Heart left ventricle (tissue), 16 donors: ENCODE data around the gene CPSF2. TPM values are rescaled to one million over a fixed set of nuclear protein-coding genes. Genes with fewer than 3 reads are reported as not detected.

Source experiments
- ATAC-seq, 4 donors: fragments of 200-7000 bp; cut with Tn5 transposase; one replicate each; pipeline ENCODE4 v1.9.1; 2020 to 2022; ENCODE audit warnings: moderate library complexity in 4 of 4, mild to moderate bottlenecking in 3 of 4, moderate number of reproducible peaks in 1 of 4
- DNase-seq, 5 donors: peaks; one replicate each; pipeline ENCODE4 v3.0.0-alpha.2; 2020
- H3K27ac ChIP-seq, 12 donors: fragments of 200-600 bp; sonication (generic) in 4 of 12; one replicate each; pipeline versions ENCODE4 v1.5.0 to v1.8.0; 2016 to 2022; ENCODE audit warnings: mild to moderate bottlenecking in 2 of 12
- H3K27me3 ChIP-seq, 9 donors: fragments of 200-600 bp; sonication (generic) in 2 of 9; one replicate each; pipeline versions ENCODE4 v1.5.1 to v1.8.0; 2016 to 2022; ENCODE audit warnings: mild to moderate bottlenecking in 3 of 9
- H3K36me3 ChIP-seq, 9 donors: fragments of 200-600 bp; sonication (generic) in 2 of 9; one replicate each; pipeline versions ENCODE4 v1.5.0 to v1.8.0; 2018 to 2022; ENCODE audit warnings: mild to moderate bottlenecking in 2 of 9
- H3K4me1 ChIP-seq, 12 donors: fragments of 200-600 bp; sonication (generic) in 4 of 12; one replicate each; pipeline versions ENCODE4 v1.5.0 to v1.8.0; 2016 to 2022; ENCODE audit warnings: mild to moderate bottlenecking in 3 of 12
- H3K4me3 ChIP-seq, 12 donors: fragments of 200-600 bp; sonication (generic) in 4 of 12; one replicate each; pipeline versions ENCODE4 v1.5.0 to v1.8.0; 2017 to 2022; ENCODE audit warnings: mild to moderate bottlenecking in 9 of 12, moderate library complexity in 4 of 12
- H3K9me3 ChIP-seq, 12 donors: fragments of 200-600 bp; sonication (generic) in 4 of 12; one replicate each; pipeline versions ENCODE4 v1.5.0 to v1.8.0; 2016 to 2022; ENCODE audit warnings: mild to moderate bottlenecking in 1 of 12
- CTCF ChIP-seq, 12 donors: fragments of 200-600 bp; sonication (generic) in 4 of 12; IDR thresholded peaks; one replicate each; pipeline versions ENCODE4 v1.5.0 to v1.8.0; 2018 to 2022; ENCODE audit warnings: antibody characterized with exemption in 12 of 12, mild to moderate bottlenecking in 5 of 12
- POLR2A ChIP-seq, 2 donors: fragments of 450-650 bp; IDR thresholded peaks; one replicate each; pipeline ENCODE4 v1.6.1; 2017; ENCODE audit warnings: antibody characterized with exemption in 2 of 2, mild to moderate bottlenecking in 2 of 2, moderate library complexity in 2 of 2
- WGBS, 4 donors: extraction: QIAGEN DNeasy Blood & Tissue Kit in 2 of 4; methylation state at CpG; one replicate each; pipeline versions ENCODE4 v1.1.5 to v1.1.7; 2013 to 2018; 5-methylcytosine and 5-hydroxymethylcytosine counted together
- intact Hi-C, 10 donors: fragments of 100-400 bp; cut with DNase I; formaldehyde crosslinking; loops; one replicate each; pipeline versions ENCODE4 v1.11.1 to v1.14.2; 2022
- polyA plus RNA-seq, 2 donors: library from polyadenylated mRNA; stranded (reverse); fragments of 200-250 nt; gene quantifications; one replicate each; pipeline ENCODE4 v1.2.3, GENCODE V29; 2013
- total RNA-seq, 9 donors: library from RNA; depleted of rRNA in 2 of 9; stranded (reverse); fragments of >200 nt in 2 of 9; fragmentation: NEBNext Ultra II Directional in 3 of 9; extraction: Animal tissue kit (Norgen Biotek cat#: 25700) in 3 of 9; gene quantifications; one replicate each; pipeline versions ENCODE4 v1.1.0 to v1.2.4, GENCODE V29; 2016 to 2023
- donor health status: ischemic (EF 13 %, LVEDD 7.1; RV severe dilation, severe dysfunction).
- donor health status: healthy with polysubstance abuse.
- donor health status: DM: no; HTN: yes; CAD: no.
- donor health status: DM: no; HTN: no; CAD: no.
- donor health status: ischemic (EF 25% LVEDD 6.9; RV normal size, moderate dysfunction).
- donor health status: ischemic (EF 25% LVEDD 5.7; RV mildly dilated, moderate dysfunction).
- donor health status: healthy.
- donor health status: DM: yes; HTN: yes; CAD: no.
- donor health status: ischemic (EF 35%, LVEDD 5.7; RV mildly dilated, moderate dysfunction).
- donor health status: nonischemic (EF 11% LVEDD 7.7; RV severe dilation, severe dysfunction).
- donor health status: DM: yes; HTN: yes; CAD: no.
- donor health status: PGD.
- donor health status: ischemic (EF 29% LVEDD 5.4; RV normal size, mild dysfunction).
- donor health status: nonischemic (EF 23%, LVEDD 6.1; RV moderate dilation, normal function).

The CPSF2 gene
- total and polyA plus RNA-seq, 11 donors: 4.8 to 51.7 (median 40.6) TPM

- ATAC-seq (no peak), DNase-seq (no peak)
- no peak for TF ChIP-seq POLR2A (IDR thresholded peaks at IDR 0.05)
- TF ChIP-seq CTCF (IDR thresholded peaks at IDR 0.05): no peak
- Histone ChIP-seq H3K36me3 (peaks cover 0 to 5% (median 2%) of the 10 kb centered on the region in 9 donors), H3K4me1 (peaks cover 0 to 19% (median 12%) of the 10 kb centered on the region in 12 donors), H3K4me3 (no peak overlapping the region), H3K27me3 (no peaks in the 10 kb centered on the region), H3K9me3 (no peaks in the 10 kb centered on the region), H3K27ac (no peak overlapping the region)
- 80 to 89% (median 82%) methylated on average over 5 of the region's 5 CpGs for WGBS, 4 donors
- intact Hi-C loops: loop anchor here in 3 of 10 donors (5.0 kb wide), 2 partner anchors 67 to 72 kb away; partner anchors contain the start of gene TRIP11 (in 2 of the 3)
Observed at GRCh38 chr14:92109490-92109889, 12.3 kb upstream of the CPSF2 start.

GRCh38 chr14:92121207-92121669, 531 bp upstream of the CPSF2 start:
- H3K27me3 ChIP-seq: no peaks in the 10 kb centered on the region
- intact Hi-C loops: loop anchor here in 8 of 10 donors (1.0 to 10.0 kb wide), 7 partner anchors 14 to 671 kb away; partner anchors contain the start of genes ATXN3 (in 2 of the 8) and GOLGA5 (in 1 of the 8)
- peak overlapping the region; percentile 59 to 97 (median 86) for H3K4me3 ChIP-seq
- H3K36me3 ChIP-seq: peaks cover 0 to 43% (median 33%) of the 10 kb centered on the region in 9 donors
- H3K4me1 ChIP-seq: peaks cover 0 to 64% (median 34%) of the 10 kb centered on the region in 12 donors
- no peaks in the 10 kb centered on the region for H3K9me3 ChIP-seq
- 0 to 1% (median 0%) methylated on average over 36 of the region's 36 CpGs for WGBS, 4 donors
- peak overlapping the region; percentile 91 to 99 (median 96) for H3K27ac ChIP-seq
- TF ChIP-seq POLR2A (IDR thresholded peaks at IDR 0.05) (no peak), CTCF (IDR thresholded peaks at IDR 0.05) (no peak)
- ATAC-seq (peak; percentile 40 to 61 (median 48)), DNase-seq (peak; percentile 56 to 74 (median 67))

- no peaks in the 10 kb centered on the region for H3K9me3 ChIP-seq
- TF ChIP-seq CTCF (IDR thresholded peaks at IDR 0.05) (no peak), POLR2A (IDR thresholded peaks at IDR 0.05) (no peak)
- peak; percentile 6 to 40 (median 37) for ATAC-seq
- H3K27ac ChIP-seq: peak overlapping the region; percentile 91 to 99 (median 96)
- peaks cover 0 to 40% (median 33%) of the 10 kb centered on the region in 9 donors for H3K36me3 ChIP-seq
- no peaks in the 10 kb centered on the region for H3K27me3 ChIP-seq
- intact Hi-C loops: loop anchor here in 6 of 10 donors (1.0 to 10.0 kb wide), 6 partner anchors 16 to 670 kb away; partner anchors contain the start of genes ATXN3 (in 1 of the 6) and GOLGA5 (in 1 of the 6)
- WGBS, 4 donors: 0 to 1% (median 0%) methylated on average over 22 of the region's 22 CpGs
- peak in 2 of 5 donors; percentile 29 to 37 for DNase-seq
- peaks cover 0 to 57% (median 32%) of the 10 kb centered on the region in 12 donors for H3K4me1 ChIP-seq
- H3K4me3 ChIP-seq: peak overlapping the region; percentile 59 to 97 (median 86)
Observed at GRCh38 chr14:92122351-92122677, 545 bp downstream of the CPSF2 start.

GRCh38 chr14:92122761-92123160, 992 bp downstream of the CPSF2 start:
- H3K27me3 ChIP-seq: no peaks in the 10 kb centered on the region
- ATAC-seq: no peak
- H3K27ac ChIP-seq: peak overlapping the region; percentile 91 to 99 (median 96)
- intact Hi-C loops: loop anchor here in 6 of 10 donors (1.0 to 10.0 kb wide), 6 partner anchors 16 to 670 kb away; partner anchors contain the start of genes ATXN3 (in 1 of the 6) and GOLGA5 (in 1 of the 6)
- peaks cover 0 to 40% (median 32%) of the 10 kb centered on the region in 9 donors for H3K36me3 ChIP-seq
- 40 to 49% (median 45%) methylated on average over 9 of the region's 9 CpGs for WGBS, 4 donors
- H3K4me1 ChIP-seq: peaks cover 0 to 57% (median 32%) of the 10 kb centered on the region in 12 donors
- no peak for TF ChIP-seq POLR2A (IDR thresholded peaks at IDR 0.05)
- TF ChIP-seq CTCF (IDR thresholded peaks at IDR 0.05): no peak
- H3K4me3 ChIP-seq: peak overlapping the region; percentile 59 to 97 (median 86)
- DNase-seq: no peak
- no peaks in the 10 kb centered on the region for H3K9me3 ChIP-seq
